Right cardiac atrium (tissue), 5 donors: Measurements from ENCODE around the gene PRR5L. TPM values are rescaled to one million over a fixed set of nuclear protein-coding genes. Genes with fewer than 3 reads are reported as not detected.
A peak's percentile ranks its signal among the peaks of the same experiment; 100 is the strongest.

Experiments
- ATAC-seq, 2 donors: fragments of 200-7000 bp; cut with Tn5 transposase; one replicate each; pipeline versions ENCODE4 v1.8.0 to v1.9.1; 2020; ENCODE audit warnings: moderate library complexity in 2 of 2, mild to moderate bottlenecking in 1 of 2
- DNase-seq, 3 donors: peaks; one replicate each; pipeline ENCODE4 v3.0.0-alpha.2; 2020
- H3K27ac ChIP-seq: one replicate; pipeline ENCODE4 v1.5.1; 2013; ENCODE audit warnings: mild to moderate bottlenecking, low read length, control low read depth, moderate library complexity
- H3K27me3 ChIP-seq: one replicate; pipeline ENCODE4 v1.6.1; 2013; ENCODE audit not compliant: control insufficient read depth, insufficient read depth
- H3K4me1 ChIP-seq: one replicate; pipeline ENCODE4 v1.6.1; 2013; ENCODE audit warnings: low read length; ENCODE audit not compliant: control insufficient read depth, insufficient read depth
- H3K4me3 ChIP-seq: one replicate; pipeline ENCODE4 v1.5.1; 2013; ENCODE audit warnings: low read length, control low read depth
- H3K9me3 ChIP-seq: one replicate; pipeline ENCODE4 v1.6.1; 2013; ENCODE audit warnings: low read length; ENCODE audit not compliant: control insufficient read depth
- WGBS: extraction: QIAGEN DNeasy Blood & Tissue Kit; methylation state at CpG from one replicate; pipeline ENCODE4 v1.1.7; 2013; 5-methylcytosine and 5-hydroxymethylcytosine counted together
- intact Hi-C, 4 donors: fragments of 100-400 bp; cut with DNase I; formaldehyde crosslinking; loops; one replicate each; pipeline versions ENCODE4 v1.11.0 to v1.14.0; 2022 to 2023
- polyA plus RNA-seq: library from polyadenylated mRNA; stranded (reverse); fragments of 200-250 nt; gene quantifications from one replicate; pipeline ENCODE4 v1.2.3, GENCODE V29; 2013
- total RNA-seq, 4 donors: library from RNA; stranded (reverse); fragmentation: NEBNext Ultra II Directional; extraction: Animal tissue kit (Norgen Biotek cat#: 25700); gene quantifications; one replicate each; pipeline ENCODE4 v1.2.1, GENCODE V29; 2021
- donor health status: healthy with polysubstance abuse.
- donor health status: DM: no; HTN: yes; CAD: no.
- donor health status: DM: no; HTN: no; CAD: no.
- donor health status: DM: no; HTN: yes; CAD: no; lungs with severe emphysema.
- donor health status: DM: yes; HTN: yes; CAD: no.

The PRR5L gene
- total and polyA plus RNA-seq, 5 donors = 0.52 to 5.0 (median 2.4) TPM

DNA sequence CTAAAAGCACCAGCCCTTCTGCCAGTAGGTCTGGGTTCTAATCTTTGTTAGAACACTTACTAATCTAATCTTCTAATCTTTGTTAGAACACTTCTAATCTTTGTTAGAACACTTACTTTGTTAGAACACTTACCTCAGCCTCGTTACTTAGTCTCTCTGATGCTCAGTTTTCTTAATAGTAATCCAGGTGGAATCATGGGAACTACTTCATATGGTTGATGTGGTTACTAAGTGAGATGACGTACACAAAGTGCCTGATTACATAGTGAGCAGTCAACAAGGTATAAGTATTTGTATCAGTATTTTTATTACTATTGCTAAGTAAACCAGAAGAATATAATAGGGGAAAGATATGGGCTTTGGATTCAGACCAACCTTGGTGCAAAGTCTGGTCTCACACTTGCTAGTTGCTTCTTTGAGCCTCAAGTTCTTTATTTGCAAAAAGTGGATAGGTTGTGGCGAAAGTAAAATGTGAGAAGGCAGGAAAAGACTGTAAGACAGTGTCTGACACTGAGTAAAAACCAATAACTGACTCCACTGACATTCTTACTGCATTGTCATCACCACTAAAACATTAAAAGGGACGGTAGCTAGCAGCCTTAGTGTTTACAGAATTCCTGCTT is 130.2 kb downstream of the PRR5L start:
- no peak overlapping the region for H3K4me3 ChIP-seq
- no peak overlapping the region for H3K27ac ChIP-seq
- 83% methylated on average over 4 of the region's 4 CpGs for WGBS
- no peak for ATAC-seq
- intact Hi-C loops = no loop called here
- no peaks in the 10 kb centered on the region for H3K9me3 ChIP-seq
- no peak for DNase-seq
- no peaks in the 10 kb centered on the region for H3K27me3 ChIP-seq
- no peaks in the 10 kb centered on the region for H3K4me1 ChIP-seq

- intact Hi-C loops = no loop called here
- ATAC-seq (peak in 1 of 2 donors; percentile 35), DNase-seq (peak in 1 of 3 donors; percentile 37)
- Histone ChIP-seq H3K27ac (no peak overlapping the region), H3K4me3 (no peak overlapping the region), H3K27me3 (no peaks in the 10 kb centered on the region), H3K9me3 (no peaks in the 10 kb centered on the region), H3K4me1 (no peaks in the 10 kb centered on the region)
- 62% methylated on average over 4 of the region's 4 CpGs for WGBS
Measured at GRCh38 chr11:36427079-36427478, 131.0 kb downstream of the PRR5L start.

DNA sequence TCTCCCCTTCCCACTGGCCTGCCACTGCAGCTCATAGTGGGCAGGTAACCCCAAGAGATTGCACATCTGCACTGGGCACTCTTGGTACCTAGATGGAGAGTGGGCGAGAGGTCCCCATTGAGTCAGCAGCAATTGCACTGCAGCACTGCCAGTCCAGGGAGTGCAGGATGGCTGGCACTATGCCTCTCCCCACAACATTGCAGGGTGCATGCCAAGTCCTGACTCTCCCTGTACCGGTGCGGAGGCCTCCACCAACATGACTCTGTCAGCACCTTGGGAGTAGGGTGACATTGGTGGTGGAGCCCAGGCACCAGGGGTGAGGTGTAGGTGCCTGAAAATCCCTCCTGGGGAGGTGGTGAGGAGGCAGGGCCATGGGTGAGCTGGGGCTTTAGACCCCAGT is 131.8 kb downstream of the PRR5L start:
- DNase-seq (no peak), ATAC-seq (peak in 1 of 2 donors; percentile 23)
- 97% methylated on average over 3 of the region's 3 CpGs for WGBS
- Histone ChIP-seq H3K27ac (no peak overlapping the region), H3K9me3 (no peaks in the 10 kb centered on the region), H3K4me1 (no peaks in the 10 kb centered on the region), H3K27me3 (no peaks in the 10 kb centered on the region), H3K4me3 (no peak overlapping the region)
- intact Hi-C loops = no loop called here

GRCh38 chr11:36431429-36432092 is 135.5 kb downstream of the PRR5L start:
- Histone ChIP-seq H3K27me3 (no peaks in the 10 kb centered on the region), H3K27ac (no peak overlapping the region), H3K4me1 (no peaks in the 10 kb centered on the region), H3K4me3 (no peak overlapping the region), H3K9me3 (no peaks in the 10 kb centered on the region)
- ATAC-seq (peak; percentile 59 to 94), DNase-seq (peak in 1 of 3 donors; percentile 72)
- intact Hi-C loops = no loop called here
- WGBS = 61% methylated on average over 11 of the region's 11 CpGs

- intact Hi-C loops = no loop called here
- no peak for DNase-seq
- H3K27ac ChIP-seq = no peak overlapping the region
- no peaks in the 10 kb centered on the region for H3K4me1 ChIP-seq
- WGBS = 90% methylated on average over 2 of the region's 2 CpGs
- no peaks in the 10 kb centered on the region for H3K9me3 ChIP-seq
- no peak for ATAC-seq
- no peak overlapping the region for H3K4me3 ChIP-seq
- H3K27me3 ChIP-seq = no peaks in the 10 kb centered on the region
Measured at GRCh38 chr11:36432093-36432469, 136.0 kb downstream of the PRR5L start.

DNA sequence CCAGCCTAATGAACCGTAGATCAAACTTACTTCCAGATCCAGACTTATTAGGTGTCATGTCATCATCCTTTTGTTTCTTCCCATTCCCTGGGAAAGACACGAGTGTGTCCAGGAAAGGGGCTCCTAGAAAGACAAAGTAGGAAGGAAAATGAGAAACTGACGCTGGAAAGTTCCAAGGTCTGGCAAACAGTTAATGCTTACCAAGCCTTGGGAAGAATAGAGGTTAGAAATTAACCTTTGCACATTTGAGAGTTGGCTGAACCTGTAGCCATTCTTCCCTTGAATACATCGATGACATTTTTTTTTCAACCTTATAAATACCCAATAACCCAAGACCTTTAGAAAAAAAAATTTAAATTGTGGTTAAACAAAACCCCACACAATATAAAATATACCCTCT is 136.7 kb downstream of the PRR5L start:
- intact Hi-C loops = no loop called here
- no peak for ATAC-seq
- no peak for DNase-seq
- no peaks in the 10 kb centered on the region for H3K4me1 ChIP-seq
- no peak overlapping the region for H3K27ac ChIP-seq
- no peaks in the 10 kb centered on the region for H3K27me3 ChIP-seq
- WGBS = 83% methylated on average over 4 of the region's 4 CpGs
- no peaks in the 10 kb centered on the region for H3K9me3 ChIP-seq
- no peak overlapping the region for H3K4me3 ChIP-seq

GRCh38 chr11:36436064-36436463 is 140.0 kb downstream of the PRR5L start:
- ATAC-seq = no peak
- DNase-seq = no peak
- H3K4me3 ChIP-seq = no peak overlapping the region
- H3K4me1 ChIP-seq = no peaks in the 10 kb centered on the region
- 83% methylated on average over 5 of the region's 5 CpGs for WGBS
- no peaks in the 10 kb centered on the region for H3K27me3 ChIP-seq
- no peak overlapping the region for H3K27ac ChIP-seq
- H3K9me3 ChIP-seq = no peaks in the 10 kb centered on the region
- intact Hi-C loops = no loop called here

GRCh38 chr11:36436589-36436988 is 140.5 kb downstream of the PRR5L start:
- Histone ChIP-seq H3K27ac (no peak overlapping the region), H3K4me3 (no peak overlapping the region), H3K9me3 (no peaks in the 10 kb centered on the region), H3K27me3 (no peaks in the 10 kb centered on the region), H3K4me1 (no peaks in the 10 kb centered on the region)
- 97% methylated on average over 2 of the region's 2 CpGs for WGBS
- intact Hi-C loops = no loop called here
- DNase-seq = no peak
- ATAC-seq = no peak

DNA sequence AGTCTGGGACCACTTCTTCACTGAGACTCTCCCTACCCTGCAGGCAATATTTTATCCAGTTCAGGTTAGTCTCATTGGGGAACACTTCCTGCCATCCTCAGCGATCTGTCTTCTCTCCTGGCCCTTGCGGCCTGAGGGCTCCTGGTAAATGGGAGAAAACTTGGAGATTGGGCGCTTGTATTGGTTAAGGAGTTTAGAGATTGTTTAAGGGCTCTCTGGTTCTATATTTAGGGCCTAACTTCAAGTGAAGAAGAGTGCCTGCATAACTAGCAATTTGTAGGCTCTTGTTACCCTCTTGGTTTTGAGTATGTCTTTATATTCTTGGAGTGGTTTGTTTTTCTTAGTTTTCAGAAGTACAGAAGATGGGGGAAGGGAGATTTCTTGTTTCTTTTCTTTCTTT is 141.3 kb downstream of the PRR5L start:
- Histone ChIP-seq H3K27ac (no peak overlapping the region), H3K27me3 (no peaks in the 10 kb centered on the region), H3K4me3 (no peak overlapping the region), H3K4me1 (no peaks in the 10 kb centered on the region), H3K9me3 (no peaks in the 10 kb centered on the region)
- ATAC-seq = no peak
- WGBS = 92% methylated on average over 3 of the region's 3 CpGs
- DNase-seq = no peak
- intact Hi-C loops = no loop called here

- DNase-seq (no peak), ATAC-seq (no peak)
- intact Hi-C loops = no loop called here
- WGBS = 94% methylated on average over 5 of the region's 5 CpGs
- H3K4me3 ChIP-seq = no peak overlapping the region
- H3K27me3 ChIP-seq = no peaks in the 10 kb centered on the region
- H3K27ac ChIP-seq = no peak overlapping the region
- no peaks in the 10 kb centered on the region for H3K4me1 ChIP-seq
- H3K9me3 ChIP-seq = no peaks in the 10 kb centered on the region
Measured at GRCh38 chr11:36438126-36438525, 142.0 kb downstream of the PRR5L start.

GRCh38 chr11:36441610-36442208 is 145.6 kb downstream of the PRR5L start:
- no peak overlapping the region for H3K27ac ChIP-seq
- no peaks in the 10 kb centered on the region for H3K9me3 ChIP-seq
- no peak overlapping the region for H3K4me3 ChIP-seq
- intact Hi-C loops = no loop called here
- no peak for DNase-seq
- no peaks in the 10 kb centered on the region for H3K4me1 ChIP-seq
- H3K27me3 ChIP-seq = no peaks in the 10 kb centered on the region
- 94% methylated on average over 2 of the region's 2 CpGs for WGBS
- peak in 1 of 2 donors; percentile 41 for ATAC-seq
